ENCODE measurements around the gene COL5A3.

DNA sequence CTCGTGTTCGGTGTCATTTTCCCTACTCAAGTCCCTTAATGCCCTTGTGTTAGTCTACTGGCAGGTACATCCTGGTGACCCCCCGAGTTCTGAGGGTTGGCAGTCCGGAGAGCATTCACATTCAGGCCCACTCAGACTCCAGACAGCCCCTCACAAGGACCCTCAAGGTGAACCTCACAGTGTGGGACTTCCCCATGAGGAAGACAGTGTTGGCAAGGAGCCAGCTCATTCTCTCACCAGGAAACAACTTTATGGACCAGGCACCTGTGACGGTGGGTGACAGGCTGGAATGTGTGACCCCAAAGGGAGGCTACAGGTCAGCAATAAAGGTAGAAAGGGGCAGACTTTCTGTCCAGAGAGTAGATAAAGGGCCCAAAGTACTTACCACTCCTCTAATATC, 27.5 kb upstream of the COL5A3 start:
- TF ChIP-seq, protein P1, sequence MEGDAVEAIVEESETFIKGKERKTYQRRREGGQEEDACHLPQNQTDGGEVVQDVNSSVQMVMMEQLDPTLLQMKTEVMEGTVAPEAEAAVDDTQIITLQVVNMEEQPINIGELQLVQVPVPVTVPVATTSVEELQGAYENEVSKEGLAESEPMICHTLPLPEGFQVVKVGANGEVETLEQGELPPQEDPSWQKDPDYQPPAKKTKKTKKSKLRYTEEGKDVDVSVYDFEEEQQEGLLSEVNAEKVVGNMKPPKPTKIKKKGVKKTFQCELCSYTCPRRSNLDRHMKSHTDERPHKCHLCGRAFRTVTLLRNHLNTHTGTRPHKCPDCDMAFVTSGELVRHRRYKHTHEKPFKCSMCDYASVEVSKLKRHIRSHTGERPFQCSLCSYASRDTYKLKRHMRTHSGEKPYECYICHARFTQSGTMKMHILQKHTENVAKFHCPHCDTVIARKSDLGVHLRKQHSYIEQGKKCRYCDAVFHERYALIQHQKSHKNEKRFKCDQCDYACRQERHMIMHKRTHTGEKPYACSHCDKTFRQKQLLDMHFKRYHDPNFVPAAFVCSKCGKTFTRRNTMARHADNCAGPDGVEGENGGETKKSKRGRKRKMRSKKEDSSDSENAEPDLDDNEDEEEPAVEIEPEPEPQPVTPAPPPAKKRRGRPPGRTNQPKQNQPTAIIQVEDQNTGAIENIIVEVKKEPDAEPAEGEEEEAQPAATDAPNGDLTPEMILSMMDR (IDR thresholded peaks at IDR 0.05 in 4 of 5, conservative IDR thresholded peaks at IDR 0.05 in 1 of 5) = no peak
- no peak for TF ChIP-seq POLR2A (IDR thresholded peaks at IDR 0.05)
